GF-D8 (cell line): ENCODE data around the gene EPHA8.

Source experiments
- DNase-seq: peaks from one replicate; lab custom pipeline; 2025; lab: John Stamatoyannopoulos, UW

EPHA8 gene

DNA sequence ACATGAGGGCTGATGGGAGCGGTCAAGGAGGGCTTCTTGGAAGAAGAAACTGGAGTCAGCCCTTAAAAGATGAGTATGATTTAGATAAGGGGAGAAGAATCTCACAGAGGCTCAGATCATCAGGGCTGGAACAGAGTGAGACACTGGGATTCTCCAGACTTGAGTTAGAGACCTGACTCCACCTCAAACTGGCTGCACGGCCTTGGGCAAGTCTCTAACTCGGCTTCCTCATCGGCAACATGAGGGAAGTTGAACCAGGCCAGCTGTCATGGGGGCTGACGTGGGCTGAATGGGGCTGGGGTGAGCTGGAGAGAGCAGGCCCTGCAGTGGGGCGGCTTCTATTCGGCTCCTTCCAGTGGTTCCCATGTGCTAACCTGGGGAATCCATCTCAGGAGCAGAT is 82.6 kb downstream of the EPHA8 start:
- no peak for DNase-seq

DNA sequence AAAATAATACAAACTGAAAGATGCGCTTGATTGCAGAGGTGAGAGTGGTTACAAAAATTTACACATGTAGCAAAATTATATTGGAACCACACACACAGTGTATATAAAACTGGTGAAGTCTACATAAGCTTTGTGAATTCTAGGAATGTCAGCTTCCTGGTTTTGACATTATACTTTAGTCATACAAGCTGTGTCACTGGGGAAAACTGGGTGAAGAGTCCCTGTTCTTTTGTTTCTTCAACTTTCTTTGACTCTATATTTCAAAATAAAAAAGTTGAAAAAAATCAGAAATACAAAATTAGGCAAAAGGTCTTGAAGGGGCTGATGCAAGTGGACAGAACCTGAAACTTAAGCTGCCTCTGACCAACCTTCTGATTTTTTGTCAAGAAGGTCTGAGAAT is 83.1 kb downstream of the EPHA8 start:
- no peak for DNase-seq

DNA sequence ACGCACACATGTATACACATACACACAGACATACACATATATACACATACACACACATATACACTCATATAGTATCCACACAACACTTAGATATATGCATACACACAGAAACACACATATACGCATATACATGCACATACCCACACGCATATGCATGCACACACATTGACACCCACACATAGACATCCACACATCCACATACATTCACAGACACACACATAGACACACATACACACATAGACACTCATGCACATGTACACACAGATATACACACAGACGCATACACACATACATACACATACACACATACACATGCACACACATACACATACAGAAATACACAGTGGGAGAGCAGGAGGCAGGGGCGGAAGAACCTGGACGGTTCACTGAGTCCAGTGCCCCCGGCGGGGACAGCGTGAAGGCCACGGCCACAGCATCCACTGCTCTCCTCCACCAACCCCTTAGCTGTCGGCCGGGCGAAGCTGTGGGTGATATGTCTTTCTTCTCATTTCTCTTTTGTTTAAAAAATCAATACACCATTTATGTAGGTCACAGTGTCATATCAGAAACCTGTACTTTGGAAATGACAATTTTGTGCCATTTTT is 86.9 kb downstream of the EPHA8 start:
- no peak for DNase-seq

DNA sequence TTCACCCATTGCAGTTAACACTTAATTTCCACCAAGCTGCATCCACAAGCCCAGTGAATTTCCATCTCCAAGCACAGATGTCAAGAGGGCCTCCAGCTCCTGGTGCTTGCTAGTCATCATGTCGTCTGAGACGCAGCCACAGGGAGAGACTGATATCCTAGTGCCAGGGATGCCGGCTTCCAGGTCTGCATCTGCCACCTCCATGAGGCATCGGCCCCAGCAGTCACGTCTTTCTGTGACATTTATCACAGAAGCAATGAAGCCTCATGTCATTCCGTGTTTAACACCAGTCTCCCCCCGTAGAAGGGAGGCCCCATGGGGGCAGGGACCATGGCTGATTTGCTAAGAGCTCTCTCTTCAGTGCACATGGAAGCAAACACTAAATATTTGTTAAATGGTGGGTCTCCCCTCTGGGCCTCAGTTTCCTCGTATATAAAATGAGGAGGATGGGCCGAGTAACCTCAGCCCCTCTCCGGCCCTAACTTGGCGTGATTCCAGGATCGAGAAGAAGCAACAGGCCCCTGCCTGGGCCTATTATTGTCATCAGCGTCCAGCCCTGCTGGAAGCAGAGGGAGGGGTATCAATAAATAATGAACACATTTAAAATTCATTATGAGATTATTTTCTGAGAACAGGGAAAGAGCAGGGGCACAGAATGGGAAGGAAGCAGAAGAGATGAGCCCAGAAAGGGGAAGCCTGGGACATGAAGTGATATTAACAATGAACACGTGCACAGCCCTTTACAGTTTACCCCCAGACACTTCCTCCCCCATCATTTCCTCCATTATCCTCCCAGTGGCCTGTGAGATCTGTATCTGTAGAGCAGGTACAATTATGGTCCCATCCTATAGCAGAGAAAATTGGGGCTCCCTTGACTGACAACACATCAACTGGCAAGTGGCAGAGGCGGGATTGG is 88.9 kb downstream of the EPHA8 start:
- DNase-seq = peak; percentile 14

DNA sequence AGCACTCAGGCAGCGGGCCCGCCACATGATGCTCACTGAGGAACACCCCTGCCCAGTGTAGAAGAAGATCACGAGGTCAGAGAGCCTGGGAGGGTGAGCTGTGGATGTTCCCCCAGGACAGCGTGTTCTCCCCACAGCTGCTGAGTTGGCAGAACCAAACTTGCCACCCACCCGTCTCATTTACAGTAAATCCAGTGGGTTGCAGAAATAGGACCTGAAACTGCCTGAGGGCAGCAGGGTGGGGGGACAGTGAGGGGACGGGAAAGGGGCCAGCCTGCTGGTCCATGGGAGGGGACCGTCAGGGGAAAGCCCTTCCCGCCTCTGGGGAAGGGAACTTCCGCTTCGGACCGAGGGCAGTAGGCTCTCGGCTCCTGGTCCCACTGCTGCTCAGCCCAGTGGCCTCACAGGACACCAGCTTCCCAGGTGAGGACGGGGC is 89.6 kb downstream of the EPHA8 start, which contains the start of gene C1QB:
Gene C1QB (plus strand): TSS at position 356 of the 436 bp plus-strand sequence. CDS start 6,227 bp downstream, outside the sequence.
- DNase-seq = no peak
